ENCODE measurements around the gene PLCH1.
"Not testable (repeated sequence)": the region's sequence is repeated elsewhere in the genome, so short reads cannot be mapped to it uniquely, and the experiment has no call there.

Gene PLCH1

GRCh38 chr3:155615141-155615540 lies 129.7 kb downstream of the PLCH1 start:
- H3K4me1 ChIP-seq (ENCODE audit: control insufficient read depth, insufficient read depth, low read length); H3K36me3 ChIP-seq (ENCODE audit: insufficient read depth, low read length); H3K4me3 ChIP-seq (ENCODE audit: low read length); H3K27me3 ChIP-seq (ENCODE audit: control insufficient read depth, insufficient read depth, low read length); H3K4me2 ChIP-seq (ENCODE audit: low read length); H3K9me3 ChIP-seq (replicated peaks; ENCODE audit: low read length); H3K9ac ChIP-seq (ENCODE audit: low read depth, low read length): not testable (repeated sequence)

- not testable (repeated sequence) for H3K36me3 ChIP-seq (ENCODE audit: insufficient read depth, low read length); H3K4me2 ChIP-seq (ENCODE audit: low read length); H3K9me3 ChIP-seq (replicated peaks; ENCODE audit: low read length); H3K4me1 ChIP-seq (ENCODE audit: control insufficient read depth, insufficient read depth, low read length); H3K27me3 ChIP-seq (ENCODE audit: control insufficient read depth, insufficient read depth, low read length); H3K9ac ChIP-seq (ENCODE audit: low read depth, low read length); H3K4me3 ChIP-seq (ENCODE audit: low read length)
Measured at GRCh38 chr3:155614410-155614809, 130.5 kb downstream of the PLCH1 start.

- Histone ChIP-seq H3K4me3 (ENCODE audit: low read length) (no peak overlapping the region), H3K36me3 (ENCODE audit: insufficient read depth, low read length) (no peaks in the 10 kb centered on the region), H3K9me3 (replicated peaks; ENCODE audit: low read length) (no peaks in the 10 kb centered on the region)
Measured at GRCh38 chr3:155611456-155611855, 133.4 kb downstream of the PLCH1 start.

GRCh38 chr3:155609586-155609985 lies 135.3 kb downstream of the PLCH1 start:
- H3K4me2 ChIP-seq (ENCODE audit: low read length): no peak overlapping the region
- H3K9me3 ChIP-seq (replicated peaks; ENCODE audit: low read length): no peaks in the 10 kb centered on the region
- no peak overlapping the region for H3K9ac ChIP-seq (ENCODE audit: low read depth, low read length)
- H3K27me3 ChIP-seq (ENCODE audit: control insufficient read depth, insufficient read depth, low read length): no peaks in the 10 kb centered on the region
- H3K4me3 ChIP-seq (ENCODE audit: low read length): no peak overlapping the region
- no peaks in the 10 kb centered on the region for H3K36me3 ChIP-seq (ENCODE audit: insufficient read depth, low read length)
- no peaks in the 10 kb centered on the region for H3K4me1 ChIP-seq (ENCODE audit: control insufficient read depth, insufficient read depth, low read length)

More at GRCh38 chr3:155611456-155611855, 133.4 kb downstream of the PLCH1 start:
- Histone ChIP-seq H3K4me1 (ENCODE audit: control insufficient read depth, insufficient read depth, low read length) (no peaks in the 10 kb centered on the region), H3K27me3 (ENCODE audit: control insufficient read depth, insufficient read depth, low read length) (no peaks in the 10 kb centered on the region), H3K4me2 (ENCODE audit: low read length) (no peak overlapping the region), H3K9ac (ENCODE audit: low read depth, low read length) (no peak overlapping the region)

- Histone ChIP-seq H3K27me3 (ENCODE audit: control insufficient read depth, insufficient read depth, low read length) (no peaks in the 10 kb centered on the region), H3K4me2 (ENCODE audit: low read length) (no peak overlapping the region), H3K9ac (ENCODE audit: low read depth, low read length) (no peak overlapping the region), H3K4me3 (ENCODE audit: low read length) (no peak overlapping the region), H3K36me3 (ENCODE audit: insufficient read depth, low read length) (no peaks in the 10 kb centered on the region), H3K4me1 (ENCODE audit: control insufficient read depth, insufficient read depth, low read length) (no peaks in the 10 kb centered on the region), H3K9me3 (replicated peaks; ENCODE audit: low read length) (no peaks in the 10 kb centered on the region)
Measured at GRCh38 chr3:155608228-155608920, 136.5 kb downstream of the PLCH1 start.

GRCh38 chr3:155607761-155608160 lies 137.1 kb downstream of the PLCH1 start:
- Histone ChIP-seq H3K36me3 (ENCODE audit: insufficient read depth, low read length) (no peaks in the 10 kb centered on the region), H3K4me1 (ENCODE audit: control insufficient read depth, insufficient read depth, low read length) (no peaks in the 10 kb centered on the region), H3K4me2 (ENCODE audit: low read length) (no peak overlapping the region), H3K9me3 (replicated peaks; ENCODE audit: low read length) (no peaks in the 10 kb centered on the region), H3K9ac (ENCODE audit: low read depth, low read length) (no peak overlapping the region), H3K27me3 (ENCODE audit: control insufficient read depth, insufficient read depth, low read length) (no peaks in the 10 kb centered on the region), H3K4me3 (ENCODE audit: low read length) (no peak overlapping the region)

- no peaks in the 10 kb centered on the region for H3K4me1 ChIP-seq (ENCODE audit: control insufficient read depth, insufficient read depth, low read length)
- no peak overlapping the region for H3K4me2 ChIP-seq (ENCODE audit: low read length)
- no peaks in the 10 kb centered on the region for H3K36me3 ChIP-seq (ENCODE audit: insufficient read depth, low read length)
Measured at GRCh38 chr3:155605571-155605970, 139.3 kb downstream of the PLCH1 start.

GRCh38 chr3:155604967-155605366 lies 139.9 kb downstream of the PLCH1 start:
- H3K4me1 ChIP-seq (ENCODE audit: control insufficient read depth, insufficient read depth, low read length): no peaks in the 10 kb centered on the region
- H3K9me3 ChIP-seq (replicated peaks; ENCODE audit: low read length): no peaks in the 10 kb centered on the region
- no peak overlapping the region for H3K4me3 ChIP-seq (ENCODE audit: low read length)
- no peak overlapping the region for H3K9ac ChIP-seq (ENCODE audit: low read depth, low read length)
- H3K4me2 ChIP-seq (ENCODE audit: low read length): no peak overlapping the region
- H3K36me3 ChIP-seq (ENCODE audit: insufficient read depth, low read length): no peaks in the 10 kb centered on the region
- H3K27me3 ChIP-seq (ENCODE audit: control insufficient read depth, insufficient read depth, low read length): no peaks in the 10 kb centered on the region

More at GRCh38 chr3:155605571-155605970, 139.3 kb downstream of the PLCH1 start:
- Histone ChIP-seq H3K9me3 (replicated peaks; ENCODE audit: low read length) (no peaks in the 10 kb centered on the region), H3K4me3 (ENCODE audit: low read length) (no peak overlapping the region), H3K9ac (ENCODE audit: low read depth, low read length) (no peak overlapping the region), H3K27me3 (ENCODE audit: control insufficient read depth, insufficient read depth, low read length) (no peaks in the 10 kb centered on the region)

GRCh38 chr3:155604126-155604525 lies 140.7 kb downstream of the PLCH1 start:
- H3K36me3 ChIP-seq (ENCODE audit: insufficient read depth, low read length): no peaks in the 10 kb centered on the region
- H3K9me3 ChIP-seq (replicated peaks; ENCODE audit: low read length): no peaks in the 10 kb centered on the region
- no peak overlapping the region for H3K9ac ChIP-seq (ENCODE audit: low read depth, low read length)
- H3K4me2 ChIP-seq (ENCODE audit: low read length): no peak overlapping the region
- no peaks in the 10 kb centered on the region for H3K27me3 ChIP-seq (ENCODE audit: control insufficient read depth, insufficient read depth, low read length)
- no peak overlapping the region for H3K4me3 ChIP-seq (ENCODE audit: low read length)
- H3K4me1 ChIP-seq (ENCODE audit: control insufficient read depth, insufficient read depth, low read length): no peaks in the 10 kb centered on the region

GRCh38 chr3:155603302-155603701 lies 141.6 kb downstream of the PLCH1 start:
- H3K9ac ChIP-seq (ENCODE audit: low read depth, low read length): no peak overlapping the region
- no peaks in the 10 kb centered on the region for H3K27me3 ChIP-seq (ENCODE audit: control insufficient read depth, insufficient read depth, low read length)
- H3K4me2 ChIP-seq (ENCODE audit: low read length): no peak overlapping the region
- no peaks in the 10 kb centered on the region for H3K36me3 ChIP-seq (ENCODE audit: insufficient read depth, low read length)
- no peak overlapping the region for H3K4me3 ChIP-seq (ENCODE audit: low read length)
- H3K9me3 ChIP-seq (replicated peaks; ENCODE audit: low read length): no peaks in the 10 kb centered on the region
- H3K4me1 ChIP-seq (ENCODE audit: control insufficient read depth, insufficient read depth, low read length): no peaks in the 10 kb centered on the region

- Histone ChIP-seq H3K27me3 (ENCODE audit: control insufficient read depth, insufficient read depth, low read length) (no peaks in the 10 kb centered on the region), H3K9me3 (replicated peaks; ENCODE audit: low read length) (no peaks in the 10 kb centered on the region), H3K36me3 (ENCODE audit: insufficient read depth, low read length) (no peaks in the 10 kb centered on the region), H3K9ac (ENCODE audit: low read depth, low read length) (no peak overlapping the region), H3K4me3 (ENCODE audit: low read length) (no peak overlapping the region), H3K4me1 (ENCODE audit: control insufficient read depth, insufficient read depth, low read length) (no peaks in the 10 kb centered on the region), H3K4me2 (ENCODE audit: low read length) (no peak overlapping the region)
Measured at GRCh38 chr3:155602307-155602706, 142.6 kb downstream of the PLCH1 start.

- Histone ChIP-seq H3K9ac (ENCODE audit: low read depth, low read length) (no peak overlapping the region), H3K4me2 (ENCODE audit: low read length) (no peak overlapping the region), H3K4me1 (ENCODE audit: control insufficient read depth, insufficient read depth, low read length) (no peaks in the 10 kb centered on the region), H3K27me3 (ENCODE audit: control insufficient read depth, insufficient read depth, low read length) (no peaks in the 10 kb centered on the region), H3K4me3 (ENCODE audit: low read length) (no peak overlapping the region), H3K36me3 (ENCODE audit: insufficient read depth, low read length) (no peaks in the 10 kb centered on the region), H3K9me3 (replicated peaks; ENCODE audit: low read length) (no peaks in the 10 kb centered on the region)
Measured at GRCh38 chr3:155598671-155599070, 146.2 kb downstream of the PLCH1 start.

Data from skeletal muscle satellite cell (primary cell).